IMR-90 (cell line): Measurements from ENCODE around the gene LIMS3. TPM values are rescaled to one million over a fixed set of nuclear protein-coding genes. Genes with fewer than 3 reads are reported as not detected.
"Not testable (repeated sequence)": the region's sequence is repeated elsewhere in the genome, so short reads cannot be mapped to it uniquely, and the experiment has no call there.

ENCODE experiments used
- ATAC-seq: fragments of 200-7000 bp; cut with Tn5 transposase; 2 replicates; pipeline ENCODE4 v1.9.1; 2020; ENCODE audit warnings: low read depth, mild to moderate bottlenecking, moderate library complexity
- BruUV-seq: library from RNA; stranded (reverse); fragments of 400-500 nt; replicated peaks from 2 replicates; lab custom pipeline; 2021; lab: Mats Ljungman, UMichigan
- CTCF ChIA-PET: fragments of 300-600 bp; formaldehyde crosslinking; extraction: SDS; loops from one replicate; lab custom pipeline; 2021; ENCODE audit warnings: antibody characterized with exemption; lab: Yijun Ruan, JAX
- POLR2A ChIA-PET: fragments of 300-600 bp; sonication (Branson Sonifier 250); formaldehyde crosslinking; loops from one replicate; lab custom pipeline; 2022; ENCODE audit warnings: antibody characterized with exemption; ENCODE audit not compliant: unreplicated experiment; lab: Charles Lee
- DNase-seq: peaks from one replicate; pipeline ENCODE4 v3.0.0; 2013
- H2AFZ ChIP-seq: replicated peaks from 2 replicates; pipeline ENCODE3; 2013; ENCODE audit warnings: low read length, mild to moderate bottlenecking; ENCODE audit not compliant: poor library complexity
- H2AK5ac ChIP-seq: 2 replicates; pipeline ENCODE4 v1.6.1; 2013; ENCODE audit warnings: low read depth, low read length, inconsistent platforms
- H2AK9ac ChIP-seq: replicated peaks from 2 replicates; pipeline ENCODE3; 2013; ENCODE audit warnings: mild to moderate bottlenecking, low read depth, low read length, moderate library complexity; ENCODE audit not compliant: poor library complexity
- H2BK120ac ChIP-seq: 2 replicates; pipeline ENCODE4 v1.6.1; 2013; ENCODE audit warnings: low read depth, low read length, inconsistent platforms
- H2BK15ac ChIP-seq: 3 replicates; pipeline ENCODE4 v1.6.1; 2013; ENCODE audit warnings: low read depth, low read length, inconsistent platforms
- H2BK20ac ChIP-seq: 2 replicates; pipeline ENCODE4 v1.6.1; 2013; ENCODE audit warnings: low read depth, mild to moderate bottlenecking, inconsistent platforms, low read length, moderate library complexity
- H2BK5ac ChIP-seq: 2 replicates; pipeline ENCODE4 v1.6.1; 2013; ENCODE audit warnings: mild to moderate bottlenecking, low read depth, low read length, inconsistent platforms; ENCODE audit not compliant: poor library complexity, severe bottlenecking
- H3K14ac ChIP-seq: replicated peaks from 2 replicates; pipeline ENCODE4 v1.6.1; 2013; ENCODE audit warnings: low read depth, low read length, inconsistent platforms
- H3K18ac ChIP-seq: 2 replicates; pipeline ENCODE4 v1.6.1; 2013; ENCODE audit warnings: low read depth, low read length, control low read depth
- H3K23ac ChIP-seq: 2 replicates; pipeline ENCODE4 v1.6.1; 2013; ENCODE audit warnings: low read depth, low read length, inconsistent platforms
- H3K27ac ChIP-seq: 2 replicates; pipeline ENCODE4 v1.5.1; 2013; ENCODE audit warnings: mild to moderate bottlenecking, control low read depth, low read length; ENCODE audit not compliant: insufficient read depth
- H3K27me3 ChIP-seq: 2 replicates; pipeline ENCODE4 v1.6.1; 2013; ENCODE audit warnings: low read length; ENCODE audit not compliant: control insufficient read depth, insufficient read depth
- H3K36me3 ChIP-seq: 2 replicates; pipeline ENCODE4 v1.6.1; 2013; ENCODE audit warnings: low read length, mixed read lengths; ENCODE audit not compliant: control insufficient read depth, insufficient read depth
- H3K4ac ChIP-seq: 2 replicates; pipeline ENCODE4 v1.6.1; 2013; ENCODE audit warnings: low read depth, low read length, inconsistent platforms
- H3K4me1 ChIP-seq: 2 replicates; pipeline ENCODE4 v1.6.1; 2013; ENCODE audit warnings: low read length, mixed read lengths; ENCODE audit not compliant: control insufficient read depth, insufficient read depth
- H3K4me2 ChIP-seq: 2 replicates; pipeline ENCODE4 v1.6.1; 2013; ENCODE audit warnings: low read depth, mild to moderate bottlenecking, control low read depth, low read length, moderate library complexity
- H3K4me3 ChIP-seq: 2 replicates; pipeline ENCODE4 v1.5.1; 2013; ENCODE audit warnings: low read depth, mild to moderate bottlenecking, control low read depth, low read length, moderate library complexity; ENCODE audit not compliant: insufficient read depth
- H3K56ac ChIP-seq: 2 replicates; pipeline ENCODE4 v1.6.1; 2013; ENCODE audit warnings: low read length, inconsistent platforms; ENCODE audit not compliant: insufficient read depth; ENCODE audit errors: extremely low read depth
- H3K79me1 ChIP-seq, 2 experiments: 2 replicates each; pipeline ENCODE4 v1.6.1; 2013; ENCODE audit warnings: low read length in 2 of 2, inconsistent platforms in 1 of 2, low read depth in 1 of 2
- H3K9ac ChIP-seq: 2 replicates; pipeline ENCODE4 v1.6.1; 2013; ENCODE audit warnings: low read depth, low read length, control low read depth
- H3K9me1 ChIP-seq: 2 replicates; pipeline ENCODE4 v1.6.1; 2013; ENCODE audit warnings: low read length, inconsistent platforms; ENCODE audit not compliant: insufficient read depth
- H3K9me3 ChIP-seq: 2 replicates; pipeline ENCODE4 v1.6.1; 2013; ENCODE audit warnings: low read length; ENCODE audit not compliant: control insufficient read depth, insufficient read depth
- H4K20me1 ChIP-seq: 2 replicates; pipeline ENCODE4 v1.6.1; 2013; ENCODE audit warnings: low read length, inconsistent platforms; ENCODE audit not compliant: insufficient read depth
- H4K5ac ChIP-seq: 2 replicates; pipeline ENCODE4 v1.6.1; 2013; ENCODE audit warnings: mild to moderate bottlenecking, low read depth, low read length, control low read depth
- H4K8ac ChIP-seq, 2 experiments: 2 replicates each; pipeline ENCODE4 v1.6.1; 2013; ENCODE audit warnings: low read depth in 2 of 2, low read length in 2 of 2, control low read depth in 1 of 2, inconsistent platforms in 1 of 2
- H4K91ac ChIP-seq: 2 replicates; pipeline ENCODE4 v1.6.1; 2013; ENCODE audit warnings: low read depth, low read length, inconsistent platforms; ENCODE audit not compliant: insufficient read depth
- WGBS, 2 experiments: methylation state at CpG; one replicate each; pipeline versions ENCODE4 v1.1.5 to v1.1.7; 2013; ENCODE audit warnings: missing lambda C conversion rate in 2 of 2; ENCODE audit not compliant: insufficient read length in 1 of 2; ENCODE audit errors: extremely low coverage in 2 of 2; 5-methylcytosine and 5-hydroxymethylcytosine counted together
- dilution Hi-C: fragments of 300-500 bp; cut with HindIII; formaldehyde crosslinking; loops from one replicate; pipeline ENCODE4 v1.14.3; 2018; ENCODE audit warnings: low sequenced_read_pairs; ENCODE audit not compliant: unreplicated experiment
- in situ Hi-C: fragments of 300-500 bp; cut with MboI; formaldehyde crosslinking; loops from 3 replicates; pipeline ENCODE4 v1.14.3; 2019; ENCODE audit warnings: low sequenced_read_pairs, inconsistent platforms, mixed read lengths
- intact Hi-C: fragments of 100-400 bp; cut with micrococcal nuclease; formaldehyde crosslinking; loops from 2 replicates; pipeline ENCODE4 v1.10.0; 2022
- polyA plus RNA-seq, 3 experiments: library from polyadenylated mRNA; depleted of rRNA; stranded (reverse); fragments of >200 nt; gene quantifications; 2 replicates each; pipeline ENCODE4 v1.2.3, GENCODE V29; 2012; ENCODE audit warnings: low replicate concordance in 1 of 3
- total RNA-seq: library from RNA; depleted of rRNA; stranded (reverse); fragments of >200 nt; gene quantifications from 2 replicates; pipeline ENCODE4 v1.2.3, GENCODE V29; 2012

Gene LIMS3
- total and polyA plus RNA-seq, 2 of the 4 experiments (the other 2 are of a cell fraction): 0.44 to 12.7 TPM

- DNase-seq, H3K14ac ChIP-seq, H3K9me1 ChIP-seq, H3K27ac ChIP-seq, H3K4me1 ChIP-seq, H3K4ac ChIP-seq, H4K91ac ChIP-seq, H3K23ac ChIP-seq, H4K8ac ChIP-seq, H3K4me2 ChIP-seq, H4K5ac ChIP-seq, H3K4me3 ChIP-seq, H2BK20ac ChIP-seq, H4K20me1 ChIP-seq, H2AFZ ChIP-seq, intact Hi-C loops, H3K9ac ChIP-seq, H3K18ac ChIP-seq, H3K56ac ChIP-seq, H3K27me3 ChIP-seq, H2AK5ac ChIP-seq, dilution Hi-C loops, CTCF ChIA-PET, BruUV-seq, H3K9me3 ChIP-seq, POLR2A ChIA-PET, H2BK120ac ChIP-seq, in situ Hi-C loops, H2BK5ac ChIP-seq, H2BK15ac ChIP-seq, H2AK9ac ChIP-seq, H3K79me1 ChIP-seq, H3K36me3 ChIP-seq: not testable (repeated sequence)
- ATAC-seq: peak; percentile 78
- WGBS, 2 experiments: no CpG with 5 or more reads among the region's 14 CpGs
These were observed 71.4 kb downstream of the LIMS3 start for GRCh38 chr2:109969864-109970263.

GRCh38 chr2:109971710-109972109, 73.2 kb downstream of the LIMS3 start:
- H3K23ac ChIP-seq, H3K79me1 ChIP-seq, H4K8ac ChIP-seq, H2BK15ac ChIP-seq, H4K91ac ChIP-seq, H3K9me3 ChIP-seq, H2BK120ac ChIP-seq, intact Hi-C loops, H2BK20ac ChIP-seq, H4K20me1 ChIP-seq, H3K4ac ChIP-seq, DNase-seq, H3K56ac ChIP-seq, POLR2A ChIA-PET, BruUV-seq, H3K4me3 ChIP-seq, CTCF ChIA-PET, H2BK5ac ChIP-seq, H3K36me3 ChIP-seq, H3K14ac ChIP-seq, H2AK9ac ChIP-seq, in situ Hi-C loops, ATAC-seq, H3K27ac ChIP-seq, H3K9ac ChIP-seq, H3K4me2 ChIP-seq, H2AK5ac ChIP-seq, H3K18ac ChIP-seq, H4K5ac ChIP-seq, H3K27me3 ChIP-seq, dilution Hi-C loops, H2AFZ ChIP-seq, H3K4me1 ChIP-seq, H3K9me1 ChIP-seq: not testable (repeated sequence)
- no CpG with 5 or more reads among the region's 10 CpGs for WGBS, 2 experiments
